Epithelial cell of esophagus (primary cell): ENCODE data around the gene TLNRD1.
A peak's percentile ranks its signal among the peaks of the same experiment; 100 is the strongest.
"Not testable (repeated sequence)": the region's sequence is repeated elsewhere in the genome, so short reads cannot be mapped to it uniquely, and the experiment has no call there.

Experiments
- DNase-seq: peaks from one replicate; pipeline ENCODE4 v3.0.0; 2010; ENCODE audit warnings: low read depth
- H3K4me3 ChIP-seq: 2 replicates; pipeline ENCODE4 v1.5.1; 2011; ENCODE audit warnings: mild to moderate bottlenecking, low read length, control low read depth
- TF ChIP-seq, protein P1 (sequence below): IDR thresholded peaks from 2 replicates; pipeline ENCODE4 v1.5.1; 2011; ENCODE audit warnings: low read depth, mild to moderate bottlenecking, low read length, control low read depth, inconsistent platforms; ENCODE audit not compliant: insufficient read depth; ENCODE audit errors: missing control alignments

The TLNRD1 gene

DNA sequence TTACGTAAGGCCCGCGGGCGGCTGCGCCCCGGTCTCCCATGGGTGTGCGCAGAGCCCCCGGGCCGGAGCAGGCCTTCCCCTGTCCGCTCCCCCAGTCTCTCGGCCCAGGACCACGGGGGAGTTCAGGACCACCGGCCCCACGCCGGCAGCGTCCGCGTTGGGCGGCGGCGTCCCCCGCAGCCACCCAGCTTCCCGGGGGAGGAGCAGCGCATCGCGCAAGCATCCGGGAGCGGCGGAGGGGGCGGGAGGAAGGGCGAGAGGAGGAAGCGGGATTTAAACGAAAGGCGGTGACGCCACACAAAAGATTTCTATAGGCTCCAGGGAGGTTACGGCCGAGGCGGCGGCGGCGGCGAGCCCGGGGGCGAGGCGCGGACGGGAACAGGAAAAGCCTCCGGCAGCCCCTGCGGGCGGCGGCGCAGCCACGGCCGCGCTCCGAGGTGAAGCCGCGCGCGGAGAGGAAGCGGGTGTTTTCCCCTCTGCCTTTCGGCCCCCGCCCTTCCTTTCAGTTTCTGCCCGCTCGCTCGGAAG lies at the start of gene TLNRD1:
Gene TLNRD1, plus strand, starts transcription at position 300 of the 528 bp plus-strand sequence. CDS start 1,349 bp downstream, outside the sequence.
- TF ChIP-seq, protein P1, sequence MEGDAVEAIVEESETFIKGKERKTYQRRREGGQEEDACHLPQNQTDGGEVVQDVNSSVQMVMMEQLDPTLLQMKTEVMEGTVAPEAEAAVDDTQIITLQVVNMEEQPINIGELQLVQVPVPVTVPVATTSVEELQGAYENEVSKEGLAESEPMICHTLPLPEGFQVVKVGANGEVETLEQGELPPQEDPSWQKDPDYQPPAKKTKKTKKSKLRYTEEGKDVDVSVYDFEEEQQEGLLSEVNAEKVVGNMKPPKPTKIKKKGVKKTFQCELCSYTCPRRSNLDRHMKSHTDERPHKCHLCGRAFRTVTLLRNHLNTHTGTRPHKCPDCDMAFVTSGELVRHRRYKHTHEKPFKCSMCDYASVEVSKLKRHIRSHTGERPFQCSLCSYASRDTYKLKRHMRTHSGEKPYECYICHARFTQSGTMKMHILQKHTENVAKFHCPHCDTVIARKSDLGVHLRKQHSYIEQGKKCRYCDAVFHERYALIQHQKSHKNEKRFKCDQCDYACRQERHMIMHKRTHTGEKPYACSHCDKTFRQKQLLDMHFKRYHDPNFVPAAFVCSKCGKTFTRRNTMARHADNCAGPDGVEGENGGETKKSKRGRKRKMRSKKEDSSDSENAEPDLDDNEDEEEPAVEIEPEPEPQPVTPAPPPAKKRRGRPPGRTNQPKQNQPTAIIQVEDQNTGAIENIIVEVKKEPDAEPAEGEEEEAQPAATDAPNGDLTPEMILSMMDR: no peak
- DNase-seq: peak; percentile 94
- H3K4me3 ChIP-seq: peak within 1 kb of the TSS; percentile 80

DNA sequence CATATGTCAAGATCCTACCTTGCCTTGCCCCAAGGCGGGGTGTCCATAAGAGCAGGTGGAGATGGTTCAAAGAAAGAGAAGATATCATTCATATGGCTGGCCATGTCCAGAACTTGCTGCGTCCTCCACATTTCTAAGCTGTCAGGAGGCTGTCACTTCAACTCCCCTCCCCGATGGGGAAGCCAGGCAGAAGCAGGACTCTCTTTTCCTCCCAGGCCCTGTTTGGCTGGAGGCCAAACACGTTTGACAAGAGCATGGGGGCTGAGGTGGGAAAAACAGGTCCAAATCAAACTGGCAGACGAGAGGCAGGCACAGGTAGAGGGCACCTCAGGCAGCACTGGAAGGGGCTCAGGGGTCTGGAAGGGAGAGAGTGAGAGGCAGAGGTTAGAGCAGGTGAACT lies 48.8 kb upstream of the TLNRD1 start:
- no peak overlapping the region for H3K4me3 ChIP-seq
- TF ChIP-seq, protein P1: no peak
- DNase-seq: no peak

DNA sequence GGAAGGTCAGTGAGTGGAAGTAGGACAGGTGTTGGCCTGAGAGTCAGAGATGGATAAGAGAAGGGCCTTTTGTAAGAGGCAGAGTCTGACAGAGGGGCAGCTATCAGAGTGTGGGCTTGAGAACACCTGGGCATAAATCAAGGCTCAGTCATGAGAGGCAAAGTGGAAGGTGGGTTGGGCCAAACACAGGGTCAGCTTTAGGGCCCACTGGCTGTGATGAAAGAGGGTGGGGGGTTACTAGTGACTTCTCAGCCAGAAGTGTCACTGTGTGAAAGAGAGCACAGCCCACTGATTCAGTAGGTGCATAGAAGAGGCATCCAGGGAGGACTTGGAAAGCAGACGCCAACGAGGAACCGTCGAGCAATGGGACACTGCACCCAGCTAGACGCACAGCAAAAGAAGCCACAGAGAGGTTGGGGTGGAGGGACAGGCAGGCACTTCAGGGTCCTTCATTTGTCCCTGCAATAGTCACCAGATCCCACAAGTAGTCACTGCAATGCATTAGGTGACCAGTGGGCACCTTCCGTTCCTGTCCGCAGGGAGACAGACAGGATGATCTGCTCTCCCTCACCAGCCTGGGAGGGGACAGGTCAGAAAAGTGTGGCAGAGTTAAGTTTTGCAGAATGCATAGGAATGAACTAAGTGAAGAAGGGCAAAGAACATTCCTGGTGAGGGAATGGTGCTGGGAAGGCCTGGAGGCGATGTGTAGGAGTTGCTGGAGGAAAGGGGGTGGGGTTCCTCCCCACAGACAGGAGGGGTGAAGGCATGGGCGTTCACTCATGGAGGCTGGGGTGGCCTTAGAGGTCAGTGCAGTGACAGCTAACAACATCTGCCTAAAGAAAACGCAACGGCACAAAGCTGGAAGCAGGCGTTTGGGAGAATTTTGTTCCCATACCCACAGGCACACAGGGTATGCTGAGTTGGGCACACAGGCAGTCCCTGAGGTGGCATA lies 47.4 kb upstream of the TLNRD1 start:
- H3K4me3 ChIP-seq: no peak overlapping the region
- no peak for DNase-seq
- TF ChIP-seq, protein P1: no peak

DNA sequence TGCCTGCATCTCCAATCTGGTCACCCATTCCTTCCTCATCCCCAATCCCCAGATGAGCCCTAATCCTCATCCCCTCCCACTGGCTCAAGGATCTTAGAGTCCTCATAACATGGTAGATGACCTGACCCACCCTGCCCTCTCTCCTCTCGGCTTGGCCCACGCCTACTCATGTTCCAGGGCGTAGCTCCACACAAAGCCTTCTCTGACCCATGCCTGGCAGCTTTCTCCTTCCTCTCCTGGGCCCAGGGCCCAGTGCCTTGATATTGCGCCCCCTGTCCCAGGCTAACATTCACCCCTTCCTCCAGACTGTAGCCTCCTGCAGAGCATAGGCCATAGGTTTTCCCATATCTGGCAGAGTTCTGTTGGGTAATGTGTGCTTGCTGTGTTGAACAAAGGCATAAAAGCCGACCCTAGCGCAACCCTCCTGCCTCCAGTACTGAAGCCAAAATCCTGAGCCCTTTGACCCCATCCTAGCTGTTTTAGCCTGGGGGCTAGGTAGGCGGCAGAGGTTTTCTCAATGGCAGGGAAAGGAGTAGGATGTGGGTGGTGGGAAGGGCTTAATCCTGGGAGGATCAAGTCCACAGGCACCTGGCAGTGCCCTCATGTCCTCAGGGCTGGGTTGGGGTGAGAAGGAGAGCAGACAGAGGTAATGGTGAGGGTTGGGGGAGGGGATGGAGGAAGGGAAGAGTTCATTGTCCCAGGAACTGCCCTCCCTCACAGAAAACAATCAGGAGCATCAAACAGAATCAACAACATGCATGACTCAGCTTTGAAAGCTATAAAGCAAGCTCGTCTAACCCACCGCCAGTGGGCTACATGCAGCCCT lies 46.6 kb upstream of the TLNRD1 start:
- no peak for DNase-seq
- H3K4me3 ChIP-seq: no peak overlapping the region
- TF ChIP-seq, protein P1: no peak

DNA sequence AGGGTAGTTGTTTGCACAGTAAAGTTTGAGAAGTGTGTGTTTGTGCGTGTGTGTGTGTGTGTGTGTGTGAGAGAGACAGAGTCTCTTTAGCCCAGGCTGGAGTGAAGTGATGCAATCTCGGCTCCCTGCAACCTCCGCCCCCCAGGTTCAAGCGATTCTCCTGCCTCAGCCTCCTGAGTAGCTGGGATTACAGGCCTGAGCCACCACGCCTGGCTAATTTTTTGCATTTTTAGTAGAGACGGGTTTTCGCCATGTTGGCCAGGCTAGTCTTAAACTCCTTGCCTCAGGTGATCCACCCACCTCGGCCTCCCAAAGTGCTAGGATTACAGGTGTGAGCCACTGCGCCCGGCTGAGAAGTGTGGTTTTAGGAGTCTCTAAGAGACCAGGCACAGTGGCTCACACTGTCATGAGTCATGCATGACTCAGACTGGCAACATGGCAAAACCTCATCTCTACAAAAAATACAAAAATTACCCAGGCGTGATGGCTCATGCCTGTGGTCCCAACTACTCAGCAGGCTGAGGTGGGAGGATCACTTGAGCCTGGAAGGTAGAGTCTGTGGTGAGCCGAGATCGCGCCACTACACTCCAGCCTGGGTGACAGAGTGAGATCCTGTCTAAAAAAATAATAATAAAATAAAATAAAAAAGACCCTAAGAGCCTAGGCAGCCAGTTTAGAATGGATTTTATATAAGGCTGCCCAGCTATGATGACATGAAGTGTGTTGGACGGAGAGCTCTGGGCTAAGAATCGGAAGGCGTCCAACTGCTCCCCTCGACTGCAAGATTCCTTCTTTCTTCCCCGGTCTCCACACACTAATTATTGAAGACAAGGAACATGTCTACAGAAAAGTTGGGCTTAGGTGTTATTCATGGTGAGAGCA lies 44.9 kb upstream of the TLNRD1 start:
- peak; percentile 99 for DNase-seq
- not testable (repeated sequence) for H3K4me3 ChIP-seq

DNA sequence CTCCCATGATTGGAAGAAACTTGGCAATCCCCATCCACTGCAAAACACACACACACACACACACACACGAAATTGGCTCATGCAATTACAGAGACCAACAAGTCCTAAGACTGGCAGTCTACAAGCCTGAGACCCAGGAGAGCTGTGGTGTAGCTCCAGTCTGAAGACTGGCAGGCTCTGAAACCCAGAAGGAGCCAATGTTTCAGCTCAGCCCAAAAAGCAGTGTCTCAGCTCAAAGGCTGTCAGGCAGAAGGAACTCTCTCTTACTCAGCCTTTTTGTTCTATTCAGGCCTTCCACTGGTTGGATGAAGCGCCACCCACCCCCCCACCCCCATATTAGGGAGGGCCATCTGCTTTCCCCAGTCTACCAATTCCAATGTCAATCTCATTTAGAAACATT lies 43.2 kb upstream of the TLNRD1 start:
- DNase-seq: no peak
- TF ChIP-seq, protein P1: no peak
- no peak overlapping the region for H3K4me3 ChIP-seq
